Central memory CD4-positive, alpha-beta T cell (primary cell): ENCODE measurements around the gene FAM124A.

Source experiments
- DNase-seq: peaks from one replicate; pipeline ENCODE4 v3.0.0; 2022

FAM124A gene

DNA sequence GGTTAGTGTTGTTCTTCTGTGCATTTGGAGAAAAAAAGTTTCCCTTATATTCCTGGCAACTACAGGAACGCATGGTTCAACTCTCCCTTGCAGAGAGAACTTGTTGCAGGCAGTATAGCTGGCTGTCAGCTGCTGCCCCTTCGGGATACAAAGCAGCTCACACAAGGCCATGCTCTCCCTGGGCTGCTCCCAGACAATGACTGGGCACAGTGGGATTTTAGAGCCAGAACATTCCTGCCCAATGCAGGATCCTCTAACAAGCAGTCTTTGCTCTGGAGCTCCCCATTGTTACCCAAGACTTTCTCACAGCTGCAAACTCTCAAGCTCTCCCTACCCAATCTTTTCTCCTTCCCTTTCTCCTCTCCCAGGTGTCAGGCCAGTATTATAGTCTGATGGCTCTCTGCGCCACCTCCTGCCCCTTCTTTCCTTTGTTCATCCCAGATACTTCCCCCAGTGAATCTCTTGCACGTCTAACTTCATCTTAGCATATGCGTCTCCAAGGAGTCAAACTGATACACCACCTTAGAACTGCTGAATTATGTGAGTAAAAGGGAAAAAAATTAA, 89.8 kb downstream of the FAM124A start:
- DNase-seq, result no peak

DNA sequence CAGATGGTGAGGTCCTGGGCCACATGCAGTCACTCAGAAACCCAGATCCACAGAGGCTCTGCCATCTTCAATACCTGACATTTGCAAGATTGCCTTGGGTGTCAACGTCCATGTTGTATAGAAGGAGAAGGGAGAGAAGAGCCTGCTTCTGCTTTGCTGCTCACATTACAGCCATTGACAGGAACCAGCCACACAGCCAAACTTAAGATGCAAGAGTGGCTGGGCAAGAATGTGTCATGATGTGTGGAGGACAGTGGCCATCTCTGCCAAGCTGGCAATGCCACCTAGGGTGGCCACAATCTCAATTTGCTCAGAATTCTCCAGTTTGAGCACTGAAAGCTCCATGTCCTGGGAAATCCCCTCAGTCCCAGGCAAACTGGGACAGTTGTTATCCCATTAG, 91.4 kb downstream of the FAM124A start:
- DNase-seq, result no peak

DNA sequence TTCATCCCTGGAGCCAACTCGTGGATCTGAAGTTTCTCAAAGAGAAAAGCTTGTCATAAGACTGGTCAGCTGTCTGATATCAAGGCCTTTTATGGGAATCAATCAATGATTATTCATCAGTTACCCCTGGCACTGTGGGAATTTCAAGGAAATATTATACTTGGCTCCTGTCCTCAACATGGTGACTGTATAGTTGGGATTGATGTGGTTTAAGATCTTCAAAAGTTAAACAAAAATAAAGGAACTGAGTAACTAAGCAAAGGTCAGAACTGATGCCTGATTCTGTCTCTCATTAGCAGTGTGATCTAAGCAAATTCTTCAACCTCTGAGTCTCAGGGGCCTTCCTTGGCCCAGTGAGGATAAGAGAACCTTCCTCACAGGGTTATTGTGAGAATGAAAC, 95.1 kb downstream of the FAM124A start:
- no peak for DNase-seq

DNA sequence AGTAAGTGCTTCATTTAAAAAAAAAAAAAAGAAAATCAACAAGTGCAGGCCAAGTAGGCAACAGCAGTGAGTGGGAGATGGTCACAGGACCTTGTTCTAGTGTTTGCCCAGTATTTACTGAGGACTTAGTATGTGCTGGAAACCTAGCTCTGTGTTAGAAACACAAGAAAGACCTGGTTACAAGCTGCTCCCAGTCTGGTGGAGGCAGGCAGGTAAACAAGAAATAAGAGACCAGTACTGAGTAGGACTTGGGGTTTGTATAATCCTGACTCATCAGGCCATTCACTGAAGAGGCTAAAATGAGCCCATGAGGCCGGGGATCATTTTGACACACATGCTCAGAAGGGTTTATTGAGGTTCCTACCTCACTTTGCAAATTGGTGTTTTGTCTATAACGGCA, 95.8 kb downstream of the FAM124A start:
- DNase-seq, result no peak

DNA sequence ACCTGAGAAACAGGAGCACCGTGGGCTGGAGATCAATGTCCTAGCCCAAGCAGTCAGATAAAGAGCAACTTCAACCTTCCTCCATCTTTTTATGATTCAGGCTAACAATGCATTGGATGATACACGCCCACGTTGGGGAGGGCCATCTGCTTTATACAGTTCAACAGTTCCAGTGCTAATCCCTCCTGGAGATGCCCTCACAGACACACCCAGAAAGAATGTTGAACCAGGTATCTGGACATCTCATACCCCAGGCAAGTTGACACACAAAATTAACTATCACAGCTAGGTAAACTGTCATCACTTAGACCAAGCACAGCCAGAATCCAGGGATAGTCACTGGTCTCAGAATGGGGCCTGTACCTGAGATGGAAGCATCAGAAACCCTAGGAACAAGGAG, 96.7 kb downstream of the FAM124A start:
- no peak for DNase-seq

DNA sequence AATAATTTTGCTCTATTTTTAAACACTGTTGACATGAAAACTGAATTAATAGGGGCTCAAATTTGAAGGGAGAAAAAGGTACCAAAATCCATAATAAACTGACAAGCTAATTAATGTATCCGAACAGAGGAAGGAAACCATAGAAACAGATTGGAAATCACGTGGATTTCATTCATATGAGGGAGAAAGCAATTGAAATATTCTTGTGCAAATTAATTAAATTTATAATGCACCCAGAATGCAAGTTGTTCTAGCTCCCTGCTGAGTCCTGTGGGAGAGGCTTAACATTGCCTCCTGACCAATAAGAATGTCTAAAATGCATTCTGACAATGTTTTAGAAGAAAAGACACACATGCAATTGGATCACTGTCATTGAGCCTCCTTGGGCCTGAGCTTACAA, 99.6 kb downstream of the FAM124A start:
- DNase-seq, result no peak

DNA sequence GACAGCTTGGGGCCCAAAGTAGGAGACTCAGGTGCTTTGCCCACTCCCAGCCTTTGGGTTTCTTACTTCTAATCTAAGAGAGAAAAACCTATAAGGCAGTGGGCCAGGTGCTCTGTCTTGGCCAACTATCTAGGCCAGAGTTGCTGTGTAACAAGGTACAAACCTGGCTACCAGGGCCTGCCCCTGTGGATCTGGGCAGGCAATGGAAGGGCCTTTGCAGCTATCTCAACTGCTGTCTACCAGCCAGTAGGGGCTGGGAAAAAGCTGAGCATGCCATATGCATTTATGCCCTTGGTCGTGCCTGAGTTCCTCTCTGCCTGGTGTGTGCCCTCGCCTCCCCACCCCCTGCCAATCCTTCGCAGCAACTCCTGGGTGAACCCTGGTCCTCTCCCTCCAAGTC, 100.6 kb downstream of the FAM124A start:
- DNase-seq, result no peak

DNA sequence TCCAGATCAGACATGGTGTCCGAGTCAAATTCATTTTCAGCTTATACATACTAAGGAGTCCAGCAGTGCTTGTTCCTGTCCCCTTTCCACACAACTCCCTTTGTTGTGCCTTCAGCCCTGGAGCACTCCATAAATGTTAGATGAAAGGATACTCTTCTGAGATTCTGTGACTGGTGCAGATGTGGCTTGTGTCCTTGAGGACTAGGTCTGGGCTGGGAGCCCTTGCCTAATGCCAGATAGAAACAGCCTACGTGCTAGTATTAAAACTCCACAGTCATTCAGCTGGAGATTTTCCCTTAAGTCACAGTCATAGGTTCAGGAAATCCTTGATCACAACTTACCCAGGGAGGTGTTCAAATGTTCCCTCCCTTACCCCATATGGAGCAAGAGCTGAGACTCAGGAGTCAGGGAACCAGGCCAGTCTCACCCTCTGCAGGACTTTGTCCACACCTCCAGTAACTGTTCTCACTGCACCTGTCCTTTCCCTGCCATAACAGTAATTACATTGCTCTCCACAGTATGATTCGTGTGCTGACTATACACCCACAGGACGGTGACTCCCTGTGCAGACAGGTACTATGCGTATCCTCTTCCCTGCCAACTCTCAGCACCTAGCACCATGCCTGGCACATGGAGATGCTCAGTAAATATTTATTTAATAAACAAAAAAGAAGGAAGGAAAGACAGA, 101.8 kb downstream of the FAM124A start:
- no peak for DNase-seq

DNA sequence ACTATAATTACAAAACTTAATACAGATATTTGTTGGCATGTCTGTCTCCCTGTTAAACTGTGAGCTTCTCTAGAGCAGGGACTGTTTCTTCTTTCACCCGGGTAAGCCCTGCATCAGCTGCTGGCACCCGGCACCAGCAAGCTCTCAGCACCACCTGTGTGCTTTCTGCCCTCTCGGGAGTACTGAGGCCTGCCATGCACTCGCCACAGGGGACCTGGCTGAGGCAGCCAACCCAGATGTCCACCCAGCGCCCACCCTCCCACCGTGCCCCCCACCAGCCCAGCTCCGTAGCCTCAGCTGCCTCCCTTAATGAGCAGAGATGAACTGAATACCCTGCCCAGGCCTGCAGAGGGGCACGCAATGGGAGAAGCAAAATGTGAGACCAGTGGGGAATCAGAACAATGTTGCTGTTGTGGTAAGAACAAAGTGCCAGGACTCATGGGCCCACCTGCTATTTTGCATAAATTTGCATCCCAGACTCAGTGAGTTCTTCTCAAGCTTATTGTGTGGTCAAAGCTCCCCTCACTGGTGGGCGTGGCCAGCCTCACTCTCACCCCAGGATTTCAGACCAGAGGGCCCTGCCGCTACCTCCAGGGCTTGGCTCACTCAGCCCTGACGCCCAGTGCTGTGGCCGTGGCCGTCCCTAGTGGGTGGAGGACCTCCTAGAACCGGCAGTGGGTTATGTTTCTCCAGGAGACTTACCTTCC, 102.7 kb downstream of the FAM124A start:
- no peak for DNase-seq

DNA sequence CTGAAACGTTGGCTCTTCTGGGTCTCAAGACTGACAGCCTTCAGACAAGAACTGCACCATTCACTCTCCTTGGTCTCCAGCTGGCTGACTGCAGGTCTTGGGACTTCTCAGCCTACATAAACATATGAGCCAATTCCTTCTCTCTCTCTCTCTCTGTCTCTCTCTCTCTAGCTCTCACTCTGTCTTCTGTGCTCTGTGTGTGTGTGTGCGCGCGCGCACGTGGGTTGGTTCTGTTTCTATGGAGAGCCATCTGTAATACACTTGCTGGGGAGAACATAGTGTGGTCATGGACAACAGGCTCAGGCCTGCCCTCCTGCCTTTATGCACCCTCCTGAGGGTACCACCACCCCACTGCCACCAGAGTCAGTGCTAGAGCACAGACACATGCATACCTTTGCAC, 103.6 kb downstream of the FAM124A start:
- no peak for DNase-seq

DNA sequence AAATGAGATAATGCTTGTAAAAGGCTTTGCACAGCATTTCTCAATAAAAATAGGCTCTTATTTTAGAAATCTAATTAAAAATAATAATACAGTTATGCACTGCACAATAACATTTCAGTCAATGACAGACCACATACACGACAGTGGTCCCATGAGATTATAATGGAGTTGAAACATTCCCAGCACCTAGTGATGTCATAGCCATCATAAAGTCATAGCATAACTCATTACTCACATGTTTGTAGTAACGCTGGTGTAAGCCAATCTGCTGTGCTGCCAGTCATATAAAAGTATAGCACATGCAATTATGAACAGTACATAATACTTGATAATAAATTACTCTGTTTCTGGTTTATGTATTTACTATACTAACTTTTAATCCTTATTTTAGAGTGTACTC, 104.6 kb downstream of the FAM124A start:
- no peak for DNase-seq

DNA sequence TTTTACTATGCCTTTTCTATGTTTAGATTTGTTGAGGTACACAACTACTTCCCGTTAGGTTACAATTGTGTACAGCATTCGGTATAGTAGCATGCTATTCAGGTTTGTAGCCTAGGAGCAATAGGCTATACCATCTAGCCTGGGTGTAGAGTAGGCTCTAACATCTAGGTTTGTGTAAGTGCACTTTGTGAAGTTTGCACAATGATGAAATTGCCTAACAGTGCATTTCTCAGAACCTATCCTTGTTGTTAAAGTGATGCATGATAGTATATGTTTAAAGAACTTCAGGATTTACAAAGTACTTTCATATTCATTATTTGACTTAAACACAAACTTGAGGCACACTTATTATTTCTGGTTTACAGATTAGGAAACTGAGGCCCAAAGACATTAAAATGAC, 105.8 kb downstream of the FAM124A start:
- DNase-seq, result no peak

DNA sequence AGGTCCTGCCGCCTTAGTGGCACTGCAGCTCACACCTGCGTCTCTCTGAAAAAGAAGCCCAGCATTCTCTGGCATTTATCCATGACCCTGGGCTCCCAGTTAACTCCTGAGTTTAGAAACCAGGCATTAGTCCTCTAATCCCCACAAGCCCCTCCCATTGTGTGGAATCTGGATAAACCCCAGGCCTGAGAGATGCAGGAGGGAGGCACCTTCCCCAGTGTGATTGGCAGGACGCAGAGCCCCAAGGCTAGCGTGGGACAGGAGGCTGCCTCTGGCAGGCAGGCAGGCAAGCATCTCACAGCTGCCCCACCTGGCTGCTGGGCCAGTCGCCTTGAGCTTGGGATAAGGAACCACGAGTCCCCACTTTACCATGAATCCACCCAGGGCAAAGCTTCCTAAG, 106.3 kb downstream of the FAM124A start:
- DNase-seq, result no peak

DNA sequence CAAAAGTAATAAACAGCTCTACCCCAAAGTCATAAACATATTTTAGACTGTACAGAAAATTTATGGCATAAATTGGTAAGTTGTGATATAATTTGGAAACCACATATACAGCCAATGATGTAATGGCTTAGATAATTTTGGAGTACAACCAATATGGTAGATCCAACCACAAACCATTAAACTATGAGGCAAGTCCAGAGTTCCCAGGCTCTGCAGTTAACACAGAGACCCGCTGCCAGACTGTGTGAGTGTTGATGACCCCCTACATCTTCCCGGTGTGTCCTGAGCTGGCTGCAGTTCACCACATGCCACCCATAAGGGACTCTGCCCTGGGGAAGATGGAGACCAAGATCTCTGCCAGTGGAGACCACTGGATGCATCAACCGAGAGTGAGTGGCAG, 107.4 kb downstream of the FAM124A start:
- no peak for DNase-seq

DNA sequence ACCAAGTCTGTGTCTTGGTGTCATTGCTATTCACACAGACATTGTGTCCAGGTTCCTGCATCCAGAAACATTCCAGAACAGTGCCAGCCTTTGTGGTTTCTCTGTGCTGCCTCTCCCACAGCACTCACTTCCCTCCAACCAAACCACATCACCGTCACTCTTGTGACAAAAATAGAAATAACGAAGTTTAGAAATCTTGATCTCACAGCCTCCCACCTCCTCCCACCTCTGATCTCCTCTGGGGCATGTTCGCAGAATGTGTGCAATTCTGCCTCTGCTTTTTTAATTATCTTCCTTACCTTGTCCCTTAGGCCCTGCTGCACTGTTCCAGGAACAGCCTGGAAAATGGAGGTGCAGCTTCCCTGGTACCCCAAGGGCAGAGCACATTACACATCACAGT, 108.6 kb downstream of the FAM124A start:
- no peak for DNase-seq

DNA sequence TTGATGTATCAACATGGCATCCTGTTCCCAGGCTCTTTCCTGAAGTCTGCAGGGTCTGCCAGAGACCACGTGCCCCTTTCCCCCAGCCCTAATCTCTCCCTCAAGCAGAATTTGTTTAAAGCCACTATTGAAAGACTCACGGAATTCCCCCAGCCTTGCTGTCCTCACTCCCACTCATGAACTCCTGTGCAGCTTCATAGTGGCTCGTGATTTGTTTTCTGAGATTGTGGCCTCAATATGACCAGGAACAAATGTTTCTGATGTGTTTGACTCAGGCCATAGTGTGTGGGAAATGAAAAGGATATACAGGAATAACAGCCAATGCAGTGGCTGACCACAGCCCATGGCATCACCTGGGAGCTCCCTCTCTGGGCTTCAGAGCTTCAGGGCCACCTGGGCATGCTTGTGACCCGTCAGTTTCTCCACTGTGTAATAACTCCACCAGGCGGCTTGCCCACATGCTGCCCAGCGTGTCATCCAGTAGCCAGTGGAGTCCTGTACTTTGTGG, 109.2 kb downstream of the FAM124A start:
- no peak for DNase-seq

DNA sequence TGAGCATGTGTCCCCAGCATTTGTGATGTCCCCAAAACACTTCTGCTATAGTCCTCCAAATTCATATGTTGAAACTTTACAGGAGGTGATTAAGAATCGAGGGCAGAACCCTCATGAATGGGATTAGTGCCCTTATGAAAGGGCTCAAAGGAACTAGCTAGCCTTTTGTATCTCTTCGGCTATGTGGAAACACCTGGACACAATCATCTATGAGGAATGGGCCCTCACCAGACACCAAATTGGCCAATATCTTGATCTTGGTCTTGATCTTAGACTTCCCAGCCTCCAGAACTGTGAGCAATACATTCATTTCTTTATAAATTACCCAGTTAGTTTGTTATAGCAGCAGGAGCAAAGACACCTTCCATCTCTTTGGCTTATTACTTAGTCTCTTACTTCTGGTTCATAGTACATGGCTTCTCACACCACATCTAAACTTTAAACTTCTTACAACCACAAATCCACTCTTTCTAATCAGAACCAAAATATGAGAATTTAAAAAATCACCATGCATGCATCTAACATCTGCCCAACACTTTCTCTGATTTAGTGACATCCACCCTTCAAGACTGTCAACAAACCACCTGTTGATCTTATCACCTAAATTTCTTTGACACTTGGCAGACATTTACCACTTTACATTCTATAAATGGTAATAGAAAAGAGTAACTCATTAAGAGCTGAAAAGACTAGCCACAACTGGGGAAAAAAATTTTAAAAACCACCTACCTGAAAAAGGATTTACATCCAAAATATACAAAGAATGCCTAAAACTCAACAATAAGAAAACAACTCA, 110.6 kb downstream of the FAM124A start:
- no peak for DNase-seq

DNA sequence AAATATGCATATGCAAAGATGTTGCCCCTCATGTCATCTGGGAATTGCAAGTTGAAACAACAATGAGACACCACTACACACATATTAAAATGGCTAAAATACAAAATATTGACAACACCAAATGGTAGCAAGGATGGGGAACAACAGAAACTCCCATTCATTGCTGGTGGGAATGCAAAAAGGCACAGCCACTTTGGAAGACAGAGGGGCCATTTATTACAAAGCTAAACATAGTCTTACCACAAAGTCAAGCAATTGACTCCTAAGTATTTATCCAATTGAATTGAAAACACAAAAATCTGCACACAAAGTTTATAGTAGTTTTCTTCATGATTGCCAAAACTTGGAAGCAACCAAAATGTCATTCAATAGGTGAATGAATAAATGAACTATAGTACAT, 111.2 kb downstream of the FAM124A start:
- no peak for DNase-seq

DNA sequence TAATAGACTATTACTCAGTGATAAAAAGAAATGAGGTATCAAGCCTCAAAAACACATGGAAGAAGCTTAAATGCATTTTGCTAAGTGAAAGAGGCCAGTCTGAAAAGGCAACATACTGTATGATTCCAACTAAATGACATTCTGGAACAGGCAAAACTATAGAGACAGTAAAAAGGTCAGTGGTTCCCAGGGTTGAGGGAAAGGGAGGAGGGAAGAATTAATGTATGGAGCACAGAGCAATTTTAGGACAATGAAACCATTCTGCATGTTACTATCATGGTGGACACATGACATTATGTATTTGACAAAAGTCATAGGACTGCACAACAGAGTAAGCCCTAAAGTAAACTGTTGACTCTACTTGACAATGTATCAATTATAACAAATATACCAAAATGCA, 111.6 kb downstream of the FAM124A start:
- no peak for DNase-seq
